DND-41 (cell line): ENCODE results near the gene TMEM237.

Source experiments
- ATAC-seq: fragments of 200-7000 bp; cut with Tn5 transposase; 3 replicates; pipeline ENCODE4 v1.9.1; 2021; ENCODE audit warnings: low read depth; ENCODE audit not compliant: insufficient read depth
- DNase-seq: peaks from one replicate; pipeline ENCODE4 v3.0.0-alpha.2; 2020
- H2AFZ ChIP-seq: 2 replicates; pipeline ENCODE4 v1.6.0; 2012; ENCODE audit warnings: low read depth, low read length
- H3K27ac ChIP-seq: 2 replicates; pipeline ENCODE4 v1.5.1; 2012; ENCODE audit warnings: low read length, inconsistent platforms
- H3K27me3 ChIP-seq: fragments of 200-600 bp; sonication (generic); 2 replicates; pipeline ENCODE4 v1.6.0; 2012; ENCODE audit warnings: low read length, mild to moderate bottlenecking, inconsistent platforms; ENCODE audit not compliant: insufficient read depth, poor library complexity
- H3K36me3 ChIP-seq: 2 replicates; pipeline ENCODE4 v1.5.1; 2012; ENCODE audit warnings: low read length, inconsistent platforms; ENCODE audit not compliant: insufficient read depth
- H3K4me1 ChIP-seq: 2 replicates; pipeline ENCODE4 v1.5.1; 2012; ENCODE audit warnings: mild to moderate bottlenecking, low read length; ENCODE audit not compliant: insufficient read depth
- H3K4me2 ChIP-seq: 2 replicates; pipeline ENCODE4 v1.6.0; 2012; ENCODE audit warnings: mild to moderate bottlenecking, moderate library complexity, low read length, inconsistent platforms; ENCODE audit not compliant: insufficient read depth
- H3K4me3 ChIP-seq, 2 experiments: fragments of 200-600 bp in 1 of 2; shearing (Covaris generic) in 1 of 2; 2 replicates each; pipeline ENCODE4 v1.5.1; 2012 to 2016; ENCODE audit warnings: inconsistent platforms in 2 of 2, low read length in 2 of 2, mild to moderate bottlenecking in 2 of 2, low read depth in 1 of 2, moderate library complexity in 1 of 2
- H3K79me2 ChIP-seq: 2 replicates; pipeline ENCODE4 v1.6.0; 2012; ENCODE audit warnings: low read length, inconsistent platforms; ENCODE audit not compliant: insufficient read depth
- H3K9ac ChIP-seq: 2 replicates; pipeline ENCODE4 v1.6.0; 2012; ENCODE audit warnings: low read depth, mild to moderate bottlenecking, inconsistent platforms, low read length, moderate library complexity
- H3K9me3 ChIP-seq: 2 replicates; pipeline ENCODE4 v1.5.1; 2012; ENCODE audit warnings: low read length, moderate library complexity, mild to moderate bottlenecking, inconsistent platforms; ENCODE audit not compliant: insufficient read depth, severe bottlenecking
- H4K20me1 ChIP-seq: 2 replicates; pipeline ENCODE4 v1.6.0; 2012; ENCODE audit warnings: low read length; ENCODE audit not compliant: insufficient read depth
- EZH2 ChIP-seq: IDR thresholded peaks from 3 replicates; pipeline ENCODE4 v1.6.1; 2012; ENCODE audit warnings: borderline replicate concordance, low read depth, mild to moderate bottlenecking, moderate library complexity, low read length, inconsistent platforms; ENCODE audit not compliant: severe bottlenecking
- TF ChIP-seq, protein P1 (sequence below): IDR thresholded peaks from 2 replicates; pipeline ENCODE4 v1.5.1; 2012; ENCODE audit warnings: borderline replicate concordance, low read length, moderate library complexity, mild to moderate bottlenecking; ENCODE audit not compliant: poor library complexity, severe bottlenecking; ENCODE audit errors: extremely low read depth

The TMEM237 gene

DNA sequence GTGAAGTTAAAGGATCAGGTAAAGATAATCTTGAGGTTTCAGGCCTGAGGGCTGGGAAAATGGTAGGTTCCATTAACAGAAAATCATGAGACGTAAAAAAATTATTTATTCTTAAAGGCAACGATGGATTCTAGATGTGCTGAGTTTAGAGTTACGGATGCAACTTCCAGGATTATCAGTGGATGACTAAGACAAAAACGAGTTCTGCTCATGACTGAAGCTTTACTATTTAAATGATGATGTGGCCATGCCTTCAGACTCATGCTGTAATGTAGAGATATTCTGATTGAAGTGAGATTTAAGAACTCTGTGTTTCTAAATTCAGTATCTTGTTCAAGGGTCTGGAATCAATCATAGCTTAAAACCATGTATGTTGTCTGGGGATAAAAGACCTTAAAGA lies 5.0 kb downstream of the TMEM237 start:
- Histone ChIP-seq H3K36me3 (peaks cover 50% of the 10 kb centered on the region), H3K9me3 (no peaks in the 10 kb centered on the region), H3K27ac (no peak overlapping the region), H3K27me3 (no peaks in the 10 kb centered on the region), H4K20me1 (no peaks in the 10 kb centered on the region), H3K4me3 (no peak overlapping the region), H2AFZ (no peak overlapping the region), H3K4me2 (no peak overlapping the region), H3K4me1 (peaks cover 18% of the 10 kb centered on the region), H3K79me2 (peaks cover 24% of the 10 kb centered on the region), H3K9ac (no peak overlapping the region)
- ATAC-seq (no peak), DNase-seq (no peak)
- TF ChIP-seq, protein P1, sequence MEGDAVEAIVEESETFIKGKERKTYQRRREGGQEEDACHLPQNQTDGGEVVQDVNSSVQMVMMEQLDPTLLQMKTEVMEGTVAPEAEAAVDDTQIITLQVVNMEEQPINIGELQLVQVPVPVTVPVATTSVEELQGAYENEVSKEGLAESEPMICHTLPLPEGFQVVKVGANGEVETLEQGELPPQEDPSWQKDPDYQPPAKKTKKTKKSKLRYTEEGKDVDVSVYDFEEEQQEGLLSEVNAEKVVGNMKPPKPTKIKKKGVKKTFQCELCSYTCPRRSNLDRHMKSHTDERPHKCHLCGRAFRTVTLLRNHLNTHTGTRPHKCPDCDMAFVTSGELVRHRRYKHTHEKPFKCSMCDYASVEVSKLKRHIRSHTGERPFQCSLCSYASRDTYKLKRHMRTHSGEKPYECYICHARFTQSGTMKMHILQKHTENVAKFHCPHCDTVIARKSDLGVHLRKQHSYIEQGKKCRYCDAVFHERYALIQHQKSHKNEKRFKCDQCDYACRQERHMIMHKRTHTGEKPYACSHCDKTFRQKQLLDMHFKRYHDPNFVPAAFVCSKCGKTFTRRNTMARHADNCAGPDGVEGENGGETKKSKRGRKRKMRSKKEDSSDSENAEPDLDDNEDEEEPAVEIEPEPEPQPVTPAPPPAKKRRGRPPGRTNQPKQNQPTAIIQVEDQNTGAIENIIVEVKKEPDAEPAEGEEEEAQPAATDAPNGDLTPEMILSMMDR: no peak
- TF ChIP-seq EZH2: no peak

DNA sequence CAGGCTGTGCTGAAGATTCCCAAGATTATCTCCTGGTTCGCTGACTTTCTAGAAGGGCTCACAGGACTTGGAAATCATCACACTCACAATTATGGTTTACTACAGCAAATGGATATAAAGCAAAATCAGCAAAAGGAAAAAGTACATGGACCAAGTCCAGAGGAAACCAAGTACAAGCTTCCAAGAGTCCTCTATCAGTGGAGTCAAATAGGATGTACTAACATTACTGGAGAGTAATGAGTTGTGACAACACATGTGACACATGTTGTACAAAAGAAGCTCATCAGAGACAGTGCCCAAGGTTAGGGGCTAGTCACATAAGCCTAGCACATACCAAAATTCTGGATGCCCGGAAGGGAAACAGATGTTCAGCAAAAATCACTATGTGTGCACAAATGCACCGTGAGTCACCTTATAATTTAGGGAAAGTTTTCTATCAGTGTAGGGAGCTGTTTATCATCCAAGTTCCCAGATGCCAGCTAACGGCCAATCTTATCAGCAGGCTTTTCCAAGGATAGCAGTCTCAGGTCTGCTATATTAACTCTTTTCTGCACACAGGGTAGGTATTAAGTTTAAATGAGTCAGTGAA lies 9.5 kb downstream of the TMEM237 start:
- Histone ChIP-seq H3K36me3 (peaks cover 82% of the 10 kb centered on the region), H3K4me2 (no peak overlapping the region)
- ATAC-seq: no peak

DNA sequence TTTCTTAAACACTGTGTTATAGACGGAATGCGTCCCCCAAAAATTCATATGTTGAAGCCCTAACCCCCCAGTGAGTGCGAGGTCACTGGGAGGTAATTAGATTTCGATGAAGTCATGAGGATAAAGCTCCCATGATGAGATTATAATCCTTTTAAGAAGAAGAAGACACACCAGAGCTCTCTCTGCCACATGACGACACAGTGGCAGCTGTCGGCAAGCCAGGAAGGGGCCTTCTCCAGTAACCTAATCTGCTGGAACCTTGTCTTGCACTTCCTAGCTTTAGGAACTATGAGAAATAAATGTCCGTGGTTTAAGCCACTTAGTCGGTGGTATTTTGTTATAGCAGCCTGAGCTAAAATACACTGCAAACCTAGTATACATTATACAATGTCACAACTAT lies 12.3 kb downstream of the TMEM237 start:
- no peak overlapping the region for H2AFZ ChIP-seq
- H3K4me2 ChIP-seq: no peak overlapping the region
- no peak overlapping the region for H3K4me3 ChIP-seq
- H3K9ac ChIP-seq: no peak overlapping the region
- peaks cover 81% of the 10 kb centered on the region for H3K36me3 ChIP-seq
- no peaks in the 10 kb centered on the region for H3K27me3 ChIP-seq
- H4K20me1 ChIP-seq: no peaks in the 10 kb centered on the region
- TF ChIP-seq EZH2: no peak
- TF ChIP-seq, protein P1: no peak
- no peaks in the 10 kb centered on the region for H3K4me1 ChIP-seq
- H3K79me2 ChIP-seq: no peaks in the 10 kb centered on the region
- no peak for ATAC-seq
- H3K9me3 ChIP-seq: no peaks in the 10 kb centered on the region
- no peak overlapping the region for H3K27ac ChIP-seq
- no peak for DNase-seq

More for the DNA sequence above, 9.5 kb downstream of the TMEM237 start:
- TF ChIP-seq EZH2: no peak
- TF ChIP-seq, protein P1: no peak
- Histone ChIP-seq H3K9ac (no peak overlapping the region), H3K4me1 (no peaks in the 10 kb centered on the region), H3K27ac (no peak overlapping the region), H2AFZ (no peak overlapping the region), H3K27me3 (no peaks in the 10 kb centered on the region), H4K20me1 (no peaks in the 10 kb centered on the region), H3K9me3 (no peaks in the 10 kb centered on the region), H3K4me3 (no peak overlapping the region), H3K79me2 (no peaks in the 10 kb centered on the region)
- no peak for DNase-seq

DNA sequence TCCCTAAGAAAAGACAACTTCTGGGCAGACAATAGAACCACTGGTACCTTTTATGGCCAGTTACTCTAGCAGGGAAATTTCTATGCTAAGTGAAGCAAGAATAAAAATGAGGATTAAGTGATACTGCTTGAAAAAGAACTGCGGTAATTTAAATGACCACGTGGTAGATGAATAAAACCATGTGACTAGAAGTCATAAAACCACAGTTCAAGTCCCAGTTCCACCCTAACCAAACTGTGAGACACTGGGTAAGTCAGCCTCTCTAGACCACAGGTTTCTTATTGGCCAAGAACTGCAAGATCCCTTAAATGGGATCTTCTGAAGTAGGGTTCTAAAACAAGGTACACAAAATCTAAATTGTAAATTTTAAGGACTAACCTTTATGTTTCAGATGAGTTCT lies 12.7 kb downstream of the TMEM237 start:
- no peaks in the 10 kb centered on the region for H3K79me2 ChIP-seq
- H3K27ac ChIP-seq: no peak overlapping the region
- no peaks in the 10 kb centered on the region for H3K27me3 ChIP-seq
- TF ChIP-seq, protein P1: no peak
- TF ChIP-seq EZH2: no peak
- H2AFZ ChIP-seq: no peak overlapping the region
- no peak for DNase-seq
- H3K36me3 ChIP-seq: peaks cover 80% of the 10 kb centered on the region
- H3K4me3 ChIP-seq: no peak overlapping the region
- no peak overlapping the region for H3K4me2 ChIP-seq
- no peak for ATAC-seq
- no peaks in the 10 kb centered on the region for H3K4me1 ChIP-seq
- H3K9ac ChIP-seq: no peak overlapping the region
- H4K20me1 ChIP-seq: no peaks in the 10 kb centered on the region
- no peaks in the 10 kb centered on the region for H3K9me3 ChIP-seq
